Common myeloid progenitor, CD34-positive (primary cell): ENCODE results near the gene GPR143.
"Not testable (repeated sequence)": the region's sequence is repeated elsewhere in the genome, so short reads cannot be mapped to it uniquely, and the experiment has no call there.

Experiments used
- CTCF ChIA-PET: fragments of 350-600 bp; sonication (Branson Sonifier 250); formaldehyde crosslinking; loops from one replicate; lab custom pipeline; 2021; ENCODE audit warnings: antibody characterized with exemption; lab: Charles Lee
- POLR2A ChIA-PET: fragments of 350-600 bp; sonication (Branson Sonifier 250); formaldehyde crosslinking; loops from one replicate; lab custom pipeline; 2021; ENCODE audit warnings: antibody characterized with exemption; lab: Charles Lee
- DNase-seq, 3 donors: peaks; one replicate each; pipeline versions ENCODE4 v3.0.0 to v3.0.0-alpha.2; 2013
- H3K27ac ChIP-seq, 2 experiments: 1 replicate in 1 of 2; 2 replicates in 1 of 2; pipeline ENCODE4 v1.7.0; 2013; ENCODE audit warnings: inconsistent platforms in 2 of 2, low read length in 2 of 2, mild to moderate bottlenecking in 2 of 2, low read depth in 1 of 2, moderate library complexity in 1 of 2; ENCODE audit not compliant: severe bottlenecking in 2 of 2, insufficient read depth in 1 of 2, poor library complexity in 1 of 2
- H3K27me3 ChIP-seq, 5 experiments: replicated peaks in 2 of 5; 1 replicate in 3 of 5; 2 replicates in 2 of 5; pipeline versions ENCODE4 v1.6.1 to v1.7.0; 2013; ENCODE audit warnings: low read length in 4 of 5, mild to moderate bottlenecking in 2 of 5, moderate library complexity in 2 of 5, inconsistent platforms in 1 of 5; ENCODE audit not compliant: insufficient read depth in 5 of 5, control insufficient read depth in 4 of 5
- H3K36me3 ChIP-seq, 4 experiments: 1 replicate in 2 of 4; 2 replicates in 2 of 4; pipeline versions ENCODE4 v1.6.1 to v1.7.0; 2013; ENCODE audit warnings: low read length in 3 of 4, control low read depth in 1 of 4, mild to moderate bottlenecking in 1 of 4; ENCODE audit not compliant: control insufficient read depth in 4 of 4, insufficient read depth in 4 of 4
- H3K4me1 ChIP-seq, 4 experiments: 1 replicate in 3 of 4; 2 replicates in 1 of 4; pipeline versions ENCODE4 v1.6.1 to v1.7.1; 2013; ENCODE audit warnings: low read length in 3 of 4, mild to moderate bottlenecking in 3 of 4, control low read depth in 1 of 4, inconsistent platforms in 1 of 4, moderate library complexity in 1 of 4; ENCODE audit not compliant: control insufficient read depth in 4 of 4, insufficient read depth in 4 of 4; ENCODE audit errors: control extremely low read depth in 1 of 4
- H3K4me3 ChIP-seq, 7 experiments: 1 replicate in 4 of 7; 2 replicates in 3 of 7; pipeline versions ENCODE4 v1.5.1 to v1.7.0; 2013; ENCODE audit warnings: mild to moderate bottlenecking in 7 of 7, low read length in 6 of 7, moderate library complexity in 6 of 7, inconsistent platforms in 2 of 7, low read depth in 2 of 7, control low read depth in 1 of 7; ENCODE audit not compliant: insufficient read depth in 4 of 7, control insufficient read depth in 1 of 7; ENCODE audit errors: extremely low read depth in 1 of 7
- H3K9me3 ChIP-seq, 5 experiments: 1 replicate in 4 of 5; 2 replicates in 1 of 5; pipeline versions ENCODE4 v1.6.1 to v1.7.1; 2013; ENCODE audit warnings: low read length in 4 of 5, mild to moderate bottlenecking in 2 of 5, inconsistent platforms in 1 of 5, low read depth in 1 of 5, moderate library complexity in 1 of 5; ENCODE audit not compliant: control insufficient read depth in 4 of 5, insufficient read depth in 2 of 5; ENCODE audit errors: control extremely low read depth in 1 of 5
- WGBS: methylation state at CpG from one replicate; pipeline ENCODE4 v1.1.5; 2013; ENCODE audit not compliant: insufficient coverage; 5-methylcytosine and 5-hydroxymethylcytosine counted together

Gene GPR143

DNA sequence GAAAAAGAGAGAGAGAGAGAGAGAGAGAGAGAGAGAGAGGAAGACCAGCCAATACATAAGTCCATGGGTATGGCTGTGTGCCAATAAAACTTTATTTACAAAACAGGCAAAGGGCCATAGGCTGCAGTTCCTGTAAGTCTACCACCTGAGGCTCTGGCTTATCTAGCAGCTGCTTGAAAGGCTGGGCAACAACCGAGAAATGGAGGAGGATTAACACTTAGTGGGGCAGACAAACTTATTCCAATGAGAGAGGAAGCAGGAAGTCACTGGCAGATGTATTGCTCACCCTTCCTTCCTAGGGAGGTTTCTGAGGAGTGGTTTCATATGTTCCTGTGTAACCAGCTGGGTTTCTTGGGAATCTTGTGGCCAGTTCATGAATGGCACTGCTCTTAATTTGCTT is 4.7 kb upstream of the GPR143 start:
- H3K9me3 ChIP-seq: peaks cover 0 to 6% (median 0%) of the 10 kb centered on the region in 5 experiments
- ChIA-PET POLR2A (no interaction called here), CTCF (no interaction called here)
- H3K4me3 ChIP-seq: no peak overlapping the region
- 50% methylated on average over 1 of the region's 1 CpG for WGBS
- H3K36me3 ChIP-seq: no peaks in the 10 kb centered on the region
- peaks cover 5 to 70% (median 9%) of the 10 kb centered on the region in 5 experiments for H3K27me3 ChIP-seq
- DNase-seq: peak in 1 of 3 donors; percentile 41
- H3K27ac ChIP-seq: no peak overlapping the region
- H3K4me1 ChIP-seq: peaks cover 0 to 4% (median 1%) of the 10 kb centered on the region in 4 experiments

GRCh38 chrX:9768321-9768839 is 2.7 kb upstream of the GPR143 start:
- H3K27ac ChIP-seq, DNase-seq, H3K4me3 ChIP-seq, H3K36me3 ChIP-seq, POLR2A ChIA-PET, H3K9me3 ChIP-seq, H3K4me1 ChIP-seq, CTCF ChIA-PET: not testable (repeated sequence)
- WGBS: 100% methylated on average over 1 of the region's 5 CpGs
- peaks cover 5 to 72% (median 16%) of the 10 kb centered on the region in 5 experiments for H3K27me3 ChIP-seq

GRCh38 chrX:9767375-9767774 is 1.7 kb upstream of the GPR143 start:
- peaks cover 0 to 7% (median 1%) of the 10 kb centered on the region in 4 experiments for H3K4me1 ChIP-seq
- WGBS: 50% methylated on average over 6 of the region's 6 CpGs
- no peak overlapping the region for H3K27ac ChIP-seq
- peaks cover 5 to 70% (median 19%) of the 10 kb centered on the region in 5 experiments for H3K27me3 ChIP-seq
- DNase-seq: no peak
- ChIA-PET POLR2A (no interaction called here), CTCF (interaction anchor here (1.1 kb wide), 1 partner anchor 10 kb away, joined by 3 read pairs; no protein-coding TSS in a partner anchor)
- no peaks in the 10 kb centered on the region for H3K36me3 ChIP-seq
- peaks cover 0 to 6% (median 0%) of the 10 kb centered on the region in 5 experiments for H3K9me3 ChIP-seq
- H3K4me3 ChIP-seq: no peak overlapping the region

DNA sequence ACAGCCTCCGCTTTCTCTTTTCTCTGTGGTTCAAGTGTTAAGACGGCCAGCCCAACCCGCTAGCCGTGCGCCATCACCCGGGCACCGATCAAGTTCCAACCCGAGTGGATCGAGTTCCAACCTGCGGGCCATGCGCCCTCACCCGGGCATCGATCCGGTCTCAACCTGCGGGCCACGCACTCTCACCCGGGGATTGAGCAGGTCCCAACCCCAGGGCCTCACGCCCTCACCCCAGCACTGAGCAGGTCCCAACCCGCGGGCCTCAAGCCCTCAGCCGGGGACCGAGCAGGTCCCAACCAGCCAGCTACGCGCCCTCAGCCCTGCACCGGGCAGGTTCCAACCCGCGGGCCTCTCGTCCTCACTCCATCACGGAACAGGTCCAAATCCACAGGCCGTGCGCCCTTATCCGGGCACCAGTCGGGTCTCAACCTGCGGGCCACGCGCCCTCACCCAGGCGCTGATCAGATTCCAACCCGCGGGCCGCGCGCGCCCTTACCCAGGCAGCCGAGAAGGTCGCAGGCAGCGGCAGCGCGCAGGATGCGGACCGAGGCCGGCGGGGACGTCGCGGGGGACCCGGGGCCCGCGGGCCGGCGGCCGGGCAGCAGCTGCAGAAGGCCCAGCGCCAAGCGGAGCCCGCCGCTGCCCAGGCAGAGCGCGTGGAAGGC is 443 bp downstream of the GPR143 start:
- H3K27ac ChIP-seq: no peak overlapping the region
- H3K36me3 ChIP-seq: no peaks in the 10 kb centered on the region
- ChIA-PET CTCF (no interaction called here), POLR2A (no interaction called here)
- no peak for DNase-seq
- H3K9me3 ChIP-seq: peaks cover 0 to 6% (median 0%) of the 10 kb centered on the region in 5 experiments
- WGBS: 16% methylated on average over 55 of the region's 67 CpGs
- peaks cover 0 to 7% (median 1%) of the 10 kb centered on the region in 4 experiments for H3K4me1 ChIP-seq
- peak overlapping the region in 1 of 7 experiments; percentile 28 for H3K4me3 ChIP-seq
- H3K27me3 ChIP-seq: peaks cover 3 to 63% (median 19%) of the 10 kb centered on the region in 5 experiments

- CTCF ChIA-PET: no interaction called here
- peaks cover 0 to 17% (median 6%) of the 10 kb centered on the region in 5 experiments for H3K27me3 ChIP-seq
- H3K4me3 ChIP-seq: no peak overlapping the region
- 81% methylated on average over 8 of the region's 8 CpGs for WGBS
- POLR2A ChIA-PET: no interaction called here
- H3K36me3 ChIP-seq: no peaks in the 10 kb centered on the region
- peaks cover 0 to 3% (median 1%) of the 10 kb centered on the region in 5 experiments for H3K9me3 ChIP-seq
- no peak overlapping the region for H3K27ac ChIP-seq
- peaks cover 0 to 4% (median 0%) of the 10 kb centered on the region in 4 experiments for H3K4me1 ChIP-seq
- DNase-seq: no peak
These were observed 6.3 kb downstream of the GPR143 start for GRCh38 chrX:9759337-9759736.

GRCh38 chrX:9758021-9758638 is 7.5 kb downstream of the GPR143 start:
- ChIA-PET CTCF (interaction anchor here (1.1 kb wide), 1 partner anchor 9 kb away, joined by 3 read pairs; no protein-coding TSS in a partner anchor), POLR2A (interaction anchor here (1.2 kb wide), 1 partner anchor 12 kb away, joined by 3 read pairs; no protein-coding TSS in a partner anchor)
- no peaks in the 10 kb centered on the region for H3K36me3 ChIP-seq
- DNase-seq: peak in 2 of 3 donors; percentile 51 to 66
- no peak overlapping the region for H3K27ac ChIP-seq
- peaks cover 0 to 4% (median 0%) of the 10 kb centered on the region in 4 experiments for H3K4me1 ChIP-seq
- H3K4me3 ChIP-seq: no peak overlapping the region
- 62% methylated on average over 3 of the region's 4 CpGs for WGBS
- H3K9me3 ChIP-seq: peaks cover 0 to 3% (median 1%) of the 10 kb centered on the region in 5 experiments
- peaks cover 0 to 9% (median 1%) of the 10 kb centered on the region in 5 experiments for H3K27me3 ChIP-seq
